Stimulated activated CD4-positive, alpha-beta T cell treated with anti-CD3 and anti-CD28 coated beads, Interleukin-12 subunit alpha, Interleukin-12 subunit beta, amount 100 ng/mL, for 24 hours (primary cell): ENCODE results near the gene SLC19A2.

Experiments used
- DNase-seq, 2 experiments: peaks; one replicate each; pipeline ENCODE4 v3.0.0-alpha.2; 2020; ENCODE audit warnings: low read depth in 2 of 2

SLC19A2 gene

GRCh38 chr1:169475806-169476387, 9.8 kb downstream of the SLC19A2 start:
- no peak for DNase-seq

- no peak for DNase-seq
These were observed 11.3 kb downstream of the SLC19A2 start for GRCh38 chr1:169474302-169474995.

GRCh38 chr1:169473347-169473746, 12.4 kb downstream of the SLC19A2 start:
- DNase-seq, result no peak

GRCh38 chr1:169472738-169473137, 13.0 kb downstream of the SLC19A2 start:
- DNase-seq, result no peak

GRCh38 chr1:169468982-169469381, 16.8 kb downstream of the SLC19A2 start:
- no peak for DNase-seq

GRCh38 chr1:169466259-169467230, 19.2 kb downstream of the SLC19A2 start:
- no peak for DNase-seq

- no peak for DNase-seq
These were observed 20.5 kb downstream of the SLC19A2 start for GRCh38 chr1:169465281-169465680.

DNA sequence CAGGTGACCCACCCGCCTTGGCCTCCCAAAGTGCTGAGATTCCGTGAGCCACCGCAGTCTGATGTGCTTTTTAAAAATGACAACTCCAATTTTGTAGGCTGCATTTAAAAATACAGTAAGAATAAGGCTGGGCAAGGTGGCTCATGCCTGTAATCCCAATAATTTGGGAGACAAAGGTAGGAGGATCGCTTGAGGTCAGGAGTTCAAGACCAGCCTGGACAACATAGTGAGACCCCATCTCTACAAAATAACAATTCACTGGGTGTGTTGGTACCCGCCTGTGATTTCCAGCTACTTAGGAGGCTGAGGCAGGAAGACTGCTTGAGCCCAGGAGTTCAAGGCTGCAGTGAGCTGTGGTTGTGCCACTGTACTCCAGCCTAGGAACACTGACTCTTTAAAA, 23.4 kb downstream of the SLC19A2 start:
- DNase-seq, result no peak

GRCh38 chr1:169461390-169462000, 24.2 kb downstream of the SLC19A2 start:
- no peak for DNase-seq

- no peak for DNase-seq
These were observed 25.4 kb downstream of the SLC19A2 start for GRCh38 chr1:169460191-169460833.

DNA sequence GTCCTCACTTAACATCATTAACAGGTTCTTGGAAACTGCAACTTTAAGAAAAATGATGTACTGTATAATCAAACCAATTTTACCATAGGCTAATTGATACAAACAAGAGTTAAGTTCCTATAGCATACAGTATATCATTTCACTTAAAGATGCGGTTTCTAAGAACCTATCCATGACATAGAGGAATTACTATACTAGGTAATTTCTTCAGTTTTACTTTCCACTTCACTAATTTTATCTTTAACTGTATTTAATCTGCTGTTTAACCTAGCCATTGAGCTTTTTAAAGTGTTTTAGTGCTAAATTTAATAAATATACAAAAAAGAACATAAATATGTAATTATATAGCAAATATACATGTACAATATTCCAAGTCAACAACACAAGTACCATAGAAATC, 28.3 kb downstream of the SLC19A2 start:
- DNase-seq, result no peak

DNA sequence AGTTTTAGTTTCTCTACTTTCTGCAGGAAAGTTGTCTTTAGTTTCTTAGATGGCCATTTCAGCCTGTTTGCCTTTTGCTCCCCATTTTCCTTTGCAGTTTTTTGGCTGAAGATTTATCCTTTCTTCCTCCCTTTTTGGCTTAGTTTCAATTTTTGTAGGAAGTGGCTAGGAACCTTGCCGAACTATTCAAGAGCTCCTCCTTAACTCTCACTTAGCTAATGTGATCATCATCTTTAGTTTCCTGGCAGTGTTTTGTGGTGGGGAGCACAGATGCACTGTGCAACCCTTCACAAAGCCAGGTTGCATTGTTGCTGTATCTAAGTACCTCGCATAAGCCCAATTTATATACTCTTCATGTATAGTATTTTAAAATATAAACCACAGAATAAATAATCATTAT, 29.7 kb downstream of the SLC19A2 start:
- no peak for DNase-seq

DNA sequence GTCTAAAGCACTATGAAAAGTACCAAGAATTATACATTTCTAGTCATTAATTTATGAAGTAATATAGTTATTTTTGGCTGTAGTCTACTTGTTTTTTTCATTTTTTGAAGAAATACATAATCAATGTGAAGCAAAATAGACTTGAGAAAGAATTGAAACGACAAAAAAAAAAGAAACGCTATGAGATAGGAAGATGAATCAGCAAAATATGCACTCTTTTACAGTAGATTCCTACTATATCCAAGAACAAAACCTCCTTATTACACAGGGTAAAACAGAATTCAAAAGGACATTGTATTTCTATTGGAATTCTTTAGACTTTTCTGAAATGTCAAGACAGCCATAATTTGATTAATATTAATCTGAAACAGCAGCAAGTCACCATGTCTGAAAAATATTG, 32.8 kb downstream of the SLC19A2 start:
- DNase-seq, result no peak

DNA sequence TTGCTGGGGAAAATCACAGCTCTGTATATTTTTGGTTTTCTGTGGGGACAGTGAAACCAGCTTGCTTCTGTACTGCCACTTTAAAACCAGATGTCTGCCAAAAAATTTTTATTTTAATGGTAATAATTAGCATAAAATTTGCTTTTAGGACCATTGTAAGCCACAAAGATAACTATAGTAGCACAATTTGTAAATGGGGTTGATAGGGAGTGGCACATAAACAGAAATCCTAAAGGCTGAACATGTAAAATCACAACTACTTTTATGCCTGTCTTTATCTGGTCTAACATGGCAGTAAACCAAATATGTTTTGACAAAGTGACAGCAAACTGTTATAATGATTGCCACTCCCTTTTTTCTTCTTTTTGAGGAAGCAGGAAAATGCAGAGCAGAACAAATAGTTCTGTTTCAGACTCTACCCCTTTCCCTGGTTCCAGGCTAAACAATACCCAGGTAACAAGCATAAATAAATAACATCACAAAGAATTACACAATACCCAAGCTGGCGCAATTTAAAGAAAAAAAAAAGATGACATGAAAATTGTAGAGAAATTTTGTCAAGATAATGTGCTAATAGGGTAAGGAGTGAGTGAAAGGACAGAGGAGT, 34.4 kb downstream of the SLC19A2 start:
- DNase-seq, result no peak

- no peak for DNase-seq
These were observed 41.8 kb downstream of the SLC19A2 start for GRCh38 chr1:169443923-169444322.

- peak; percentile 31 to 42 for DNase-seq
These were observed 58.6 kb downstream of the SLC19A2 start, which contains the start of gene CCDC181 for GRCh38 chr1:169427081-169427641. Gene CCDC181 (minus strand): TSS chr1:169427474. CDS start chr1:169424927, 2,547 bp downstream.

GRCh38 chr1:169426174-169426705, 59.5 kb downstream of the SLC19A2 start:
- no peak for DNase-seq

DNA sequence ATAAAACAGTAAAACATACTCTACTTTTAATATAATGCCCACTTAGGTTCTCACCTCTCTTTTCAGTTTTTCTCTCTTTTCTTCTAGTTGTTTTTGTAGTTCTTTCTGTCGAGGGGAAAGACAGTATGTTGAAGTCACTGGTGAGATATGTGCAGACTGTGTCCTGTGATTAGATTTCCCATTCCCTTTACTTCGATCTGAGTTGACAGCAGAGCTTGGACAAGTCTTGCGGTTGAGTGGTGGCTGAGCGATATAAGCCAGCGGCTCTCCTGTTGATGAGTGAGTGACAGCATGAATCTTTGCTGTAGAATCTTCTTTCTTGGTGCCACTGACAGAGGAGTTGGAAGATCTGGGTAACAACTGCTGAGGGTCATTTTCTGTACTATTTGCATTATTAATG, 64.4 kb downstream of the SLC19A2 start:
- no peak for DNase-seq

GRCh38 chr1:169414952-169415351, 70.8 kb downstream of the SLC19A2 start:
- DNase-seq, result no peak
